SK-N-SH treated with all-trans-retinoic acid at 6 μM for 48 hours (cell line): ENCODE measurements around the gene SEMA5B.

Source experiments
- ATAC-seq: fragments of 200-7000 bp; cut with Tn5 transposase; 3 replicates; pipeline ENCODE4 v1.9.1; 2020; ENCODE audit warnings: mild to moderate bottlenecking, moderate library complexity
- ARNTL ChIP-seq: fragments of 450-650 bp; formaldehyde crosslinking; IDR thresholded peaks from 2 replicates; pipeline ENCODE4 v1.5.0; 2020; ENCODE audit warnings: low read depth, mild to moderate bottlenecking, moderate library complexity, borderline replicate concordance
- BACH2 ChIP-seq: fragments of 250-450 bp; sonication (Bioruptor Pico); IDR thresholded peaks from 2 replicates; pipeline ENCODE4 v1.9.0; 2021; ENCODE audit warnings: mild to moderate bottlenecking, borderline replicate concordance
- CREB5 ChIP-seq: fragments of 250-450 bp; sonication (Bioruptor Pico); IDR thresholded peaks from 2 replicates; pipeline ENCODE4 v1.5.1; 2020; ENCODE audit warnings: low read depth, mild to moderate bottlenecking, moderate library complexity
- CSRNP3 ChIP-seq: fragments of 250-450 bp; sonication (Bioruptor Pico); IDR thresholded peaks from 2 replicates; pipeline ENCODE4 v1.5.1; 2021; ENCODE audit warnings: mild to moderate bottlenecking, moderate library complexity
- ESRRG ChIP-seq: fragments of 250-450 bp; sonication (Bioruptor Pico); IDR thresholded peaks from 2 replicates; pipeline ENCODE4 v1.6.1; 2021; ENCODE audit warnings: mild to moderate bottlenecking
- GLIS3 ChIP-seq: fragments of 250-450 bp; sonication (Bioruptor Pico); IDR thresholded peaks from 2 replicates; pipeline ENCODE4 v1.5.0; 2020; ENCODE audit warnings: mild to moderate bottlenecking, moderate library complexity
- ISL1 ChIP-seq: fragments of 250-450 bp; sonication (Bioruptor Pico); IDR thresholded peaks from 2 replicates; pipeline ENCODE4 v2.1.2; 2022; ENCODE audit warnings: mild to moderate bottlenecking, moderate library complexity
- OSR1 ChIP-seq: fragments of 250-450 bp; sonication (Bioruptor Pico); IDR thresholded peaks from 2 replicates; pipeline ENCODE4 v1.8.0; 2022; ENCODE audit warnings: moderate library complexity, mild to moderate bottlenecking, inconsistent platforms
- PATZ1 ChIP-seq: fragments of 250-450 bp; sonication (Bioruptor Pico); IDR thresholded peaks from 2 replicates; pipeline ENCODE4 v1.8.0; 2020; ENCODE audit warnings: mild to moderate bottlenecking, moderate library complexity, borderline replicate concordance
- POU6F1 ChIP-seq: fragments of 250-450 bp; sonication (Bioruptor Pico); IDR thresholded peaks from 2 replicates; pipeline ENCODE4 v1.8.0; 2021; ENCODE audit warnings: low read depth, mild to moderate bottlenecking, moderate library complexity, borderline replicate concordance
- PPARA ChIP-seq: fragments of 250-450 bp; sonication (Bioruptor Pico); IDR thresholded peaks from 2 replicates; pipeline ENCODE4 v1.5.0; 2020; ENCODE audit warnings: mild to moderate bottlenecking, borderline replicate concordance
- RARB ChIP-seq: fragments of 250-450 bp; sonication (Bioruptor Pico); IDR thresholded peaks from 2 replicates; pipeline ENCODE4 v1.8.0; 2021; ENCODE audit warnings: mild to moderate bottlenecking, moderate library complexity
- SNAI2 ChIP-seq: fragments of 250-450 bp; sonication (Bioruptor Pico); IDR thresholded peaks from 2 replicates; pipeline ENCODE4 v1.5.0; 2020; ENCODE audit warnings: mild to moderate bottlenecking, moderate library complexity
- TCF4 ChIP-seq: fragments of 250-450 bp; sonication (Bioruptor Pico); IDR thresholded peaks from 2 replicates; pipeline ENCODE4 v1.8.0; 2021; ENCODE audit warnings: mild to moderate bottlenecking, moderate library complexity, borderline replicate concordance
- TOX ChIP-seq: fragments of 250-450 bp; sonication (Bioruptor Pico); IDR thresholded peaks from 2 replicates; pipeline ENCODE4 v1.8.0; 2021; ENCODE audit warnings: mild to moderate bottlenecking, moderate library complexity, borderline replicate concordance
- TSHZ2 ChIP-seq: fragments of 250-450 bp; sonication (Bioruptor Pico); IDR thresholded peaks from 2 replicates; pipeline ENCODE4 v1.5.0; 2020; ENCODE audit warnings: mild to moderate bottlenecking, moderate library complexity
- ZFP3 ChIP-seq: fragments of 250-450 bp; sonication (Bioruptor Pico); IDR thresholded peaks from 2 replicates; pipeline ENCODE4 v1.5.0; 2020; ENCODE audit warnings: mild to moderate bottlenecking, moderate library complexity
- ZFP30 ChIP-seq: fragments of 450-650 bp; formaldehyde crosslinking; IDR thresholded peaks from 2 replicates; pipeline ENCODE4 v1.5.0; 2022; ENCODE audit warnings: mild to moderate bottlenecking, moderate library complexity
- ZNF565 ChIP-seq: fragments of 450-650 bp; formaldehyde crosslinking; conservative IDR thresholded peaks from 2 replicates; pipeline ENCODE4 v1.5.0; 2020; ENCODE audit warnings: low read depth, mild to moderate bottlenecking, moderate library complexity
- ZNF70 ChIP-seq: fragments of 450-650 bp; formaldehyde crosslinking; IDR thresholded peaks from 2 replicates; pipeline ENCODE4 v1.5.0; 2020; ENCODE audit warnings: mild to moderate bottlenecking, moderate library complexity
- ZNF8 ChIP-seq: fragments of 450-650 bp; formaldehyde crosslinking; IDR thresholded peaks from 2 replicates; pipeline ENCODE4 v1.5.0; 2020; ENCODE audit warnings: mild to moderate bottlenecking, moderate library complexity

The SEMA5B gene

GRCh38 chr3:122967356-122967755 lies 60.2 kb downstream of the SEMA5B start (continued):
- TF ChIP-seq PPARA (no peak), GLIS3 (CRISPR knock-in tag) (no peak), ISL1 (CRISPR knock-in tag) (no peak), OSR1 (CRISPR knock-in tag) (no peak), ZNF565 (no peak)

- ATAC-seq: no peak
- no peak for TF ChIP-seq CSRNP3
- no peak for TF ChIP-seq ZNF8 (CRISPR knock-in tag)
- TF ChIP-seq TSHZ2 (CRISPR knock-in tag): no peak
- TF ChIP-seq BACH2: no peak
- no peak for TF ChIP-seq ESRRG
- no peak for TF ChIP-seq POU6F1
- TF ChIP-seq PATZ1 (CRISPR knock-in tag): no peak
- TF ChIP-seq ZFP3 (CRISPR knock-in tag): no peak
- TF ChIP-seq PPARA: no peak
- TF ChIP-seq ZFP30 (CRISPR knock-in tag): no peak
- no peak for TF ChIP-seq ZNF70
- TF ChIP-seq, all 23 proteins: peak for 0
Observed at GRCh38 chr3:122966045-122966444, 61.5 kb downstream of the SEMA5B start.

GRCh38 chr3:122964811-122965210 lies 62.8 kb downstream of the SEMA5B start:
- TF ChIP-seq ESRRG (no peak), ZNF8 (CRISPR knock-in tag) (no peak), PPARA (no peak), CSRNP3 (no peak)
- peak; percentile 54; the same call in 2 of the 3 replicates for ATAC-seq

GRCh38 chr3:122962149-122962548 lies 65.4 kb downstream of the SEMA5B start:
- ATAC-seq: no peak
- no peak for TF ChIP-seq ARNTL (CRISPR knock-in tag)
- no peak for TF ChIP-seq TCF4 (CRISPR knock-in tag)
- no peak for TF ChIP-seq CREB5 (CRISPR knock-in tag)
- TF ChIP-seq ZFP3 (CRISPR knock-in tag): no peak
- TF ChIP-seq ZFP30 (CRISPR knock-in tag): no peak
- no peak for TF ChIP-seq ISL1 (CRISPR knock-in tag)
- TF ChIP-seq GLIS3 (CRISPR knock-in tag): no peak
- TF ChIP-seq RARB (CRISPR knock-in tag): no peak
- no peak for TF ChIP-seq SNAI2 (CRISPR knock-in tag)
- no peak for TF ChIP-seq POU6F1
- TF ChIP-seq TOX (CRISPR knock-in tag): no peak
